NCI-H226 (cell line): ENCODE measurements around the gene SHB.

Experiments
- DNase-seq: peaks from one replicate; pipeline ENCODE4 v3.0.0-alpha.2; 2015

SHB gene

DNA sequence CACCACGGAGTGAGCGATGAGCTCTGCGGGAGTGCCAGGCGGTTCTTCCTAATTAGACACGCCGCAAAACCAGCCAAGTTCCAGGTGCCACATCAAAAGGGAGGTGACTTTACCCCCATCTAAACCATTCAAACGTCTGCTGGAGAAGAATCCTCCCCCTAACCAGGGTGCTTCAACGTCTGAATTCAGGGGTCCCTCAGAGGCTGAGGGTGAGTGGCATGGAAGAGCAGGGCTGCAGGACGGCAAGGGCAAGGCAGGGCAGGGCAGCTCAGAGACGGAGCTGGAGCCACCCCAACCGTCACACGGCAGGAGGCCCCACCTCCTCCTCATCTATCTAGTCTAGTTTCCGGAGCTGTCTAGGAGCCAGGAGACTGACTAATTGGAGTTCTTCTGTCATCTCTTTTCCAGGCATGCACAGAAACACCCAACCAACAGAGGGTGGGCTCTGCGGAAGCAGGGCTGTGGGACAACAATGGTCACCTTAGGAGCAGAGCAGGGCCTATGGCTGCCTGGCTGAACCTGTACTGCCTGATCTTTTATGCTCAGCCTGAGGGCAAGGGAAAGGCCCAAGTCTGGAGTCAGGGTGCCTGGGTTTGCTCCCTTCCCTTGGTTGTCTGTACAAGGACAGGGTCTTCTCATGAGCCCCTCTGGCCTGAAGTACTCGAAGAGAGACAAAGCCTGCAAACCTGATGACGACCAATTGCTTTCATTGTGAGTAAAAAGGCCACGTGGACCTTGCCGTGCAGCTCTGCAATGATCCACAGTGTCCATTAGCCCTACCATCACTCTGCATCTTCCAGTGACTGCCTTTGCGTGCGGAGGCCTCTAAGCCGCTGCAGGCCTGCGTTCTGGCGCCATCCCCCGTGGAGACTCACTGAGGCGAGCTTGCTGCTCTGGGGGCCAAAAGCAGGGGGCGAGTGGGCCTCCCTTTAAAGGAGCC lies 84.1 kb downstream of the SHB start:
- DNase-seq, result no peak

DNA sequence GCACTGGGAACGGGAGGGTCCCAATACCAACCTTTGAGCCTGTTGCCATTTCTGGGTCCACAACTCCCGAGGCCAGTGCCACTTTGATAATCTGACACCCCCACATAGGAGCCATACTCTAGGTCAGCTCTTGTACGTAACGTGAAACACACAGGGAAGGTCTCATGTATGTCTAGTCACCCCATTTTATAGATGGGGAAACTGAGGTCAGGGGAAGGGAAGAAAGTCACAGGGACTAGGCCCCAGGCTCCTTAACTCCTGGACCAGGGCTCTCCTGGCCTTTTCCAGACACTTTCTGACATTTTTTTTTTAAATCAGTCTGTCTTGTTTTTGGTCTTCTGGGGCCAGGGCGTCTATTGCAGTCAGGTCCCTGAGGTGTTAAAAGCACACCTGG lies 84.8 kb downstream of the SHB start:
- no peak for DNase-seq

DNA sequence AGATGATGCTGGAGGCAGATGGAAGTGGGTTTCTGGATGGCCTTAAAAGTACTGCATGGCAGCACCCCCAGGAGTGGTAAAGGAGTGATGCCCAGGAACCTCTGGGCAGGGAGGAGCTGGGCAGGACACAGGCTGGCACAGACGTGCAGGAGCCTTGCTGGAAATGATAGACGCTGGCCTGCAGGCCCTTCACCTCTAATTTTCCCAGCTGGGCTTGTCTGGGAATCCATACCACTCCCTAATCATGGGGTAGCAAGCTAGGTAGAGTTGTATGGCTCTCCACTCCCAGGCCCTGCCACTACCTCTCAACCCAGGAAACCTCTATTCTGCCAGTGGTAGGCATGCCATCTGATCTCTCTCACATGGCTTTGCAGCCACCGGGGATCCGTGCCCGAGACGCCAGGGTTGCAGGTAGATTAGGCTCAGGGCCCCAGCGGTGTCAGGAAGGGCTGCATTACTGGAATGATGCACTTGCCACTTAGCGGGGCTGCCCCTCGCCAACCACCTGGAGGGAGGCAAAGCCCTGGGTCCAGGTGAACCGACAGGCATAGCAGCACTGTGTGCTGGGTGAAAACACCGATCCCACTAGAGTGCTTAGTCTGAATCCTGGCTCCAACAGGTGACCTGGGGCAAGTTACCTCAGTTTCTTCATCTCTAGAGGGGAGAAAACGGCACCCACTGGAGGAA lies 85.5 kb downstream of the SHB start:
- DNase-seq, result no peak

DNA sequence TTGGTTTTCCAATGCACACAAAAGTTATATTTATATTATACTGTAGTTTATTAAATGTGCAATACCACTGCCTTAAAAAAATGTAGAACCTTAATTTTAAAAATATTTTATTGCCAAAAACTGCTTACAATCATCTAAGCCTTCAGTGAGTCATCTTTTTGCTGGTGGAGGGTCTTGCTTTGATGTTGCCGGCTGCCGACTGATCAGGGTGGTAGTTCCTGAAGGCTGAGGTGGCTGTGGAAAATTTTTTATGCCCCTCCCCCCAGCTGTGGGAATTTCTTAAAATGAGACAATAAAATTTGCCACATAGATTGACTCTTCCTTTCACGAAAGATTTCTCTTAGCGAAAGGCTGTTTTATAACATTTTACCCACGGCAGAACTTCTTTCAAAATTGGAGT lies 89.2 kb downstream of the SHB start:
- DNase-seq, result no peak

DNA sequence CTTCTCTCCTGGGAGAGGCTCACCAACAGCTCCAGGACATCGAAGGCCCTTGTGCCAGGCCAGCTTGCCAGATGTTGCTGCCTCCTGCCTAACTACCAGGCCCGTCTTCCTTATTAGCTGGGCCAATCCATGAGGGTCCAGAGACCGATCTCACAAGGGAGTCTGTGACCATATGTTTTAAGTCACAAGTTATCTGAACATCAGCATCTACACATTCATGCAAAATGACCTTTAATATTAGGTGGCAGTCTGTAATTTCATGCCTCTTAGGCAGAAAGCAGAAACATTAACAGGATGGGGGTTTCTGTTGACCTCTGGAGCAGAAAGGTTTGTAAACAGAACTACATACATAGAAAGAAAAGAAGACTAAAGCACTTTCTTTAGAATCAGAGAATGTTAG lies 90.0 kb downstream of the SHB start:
- no peak for DNase-seq

DNA sequence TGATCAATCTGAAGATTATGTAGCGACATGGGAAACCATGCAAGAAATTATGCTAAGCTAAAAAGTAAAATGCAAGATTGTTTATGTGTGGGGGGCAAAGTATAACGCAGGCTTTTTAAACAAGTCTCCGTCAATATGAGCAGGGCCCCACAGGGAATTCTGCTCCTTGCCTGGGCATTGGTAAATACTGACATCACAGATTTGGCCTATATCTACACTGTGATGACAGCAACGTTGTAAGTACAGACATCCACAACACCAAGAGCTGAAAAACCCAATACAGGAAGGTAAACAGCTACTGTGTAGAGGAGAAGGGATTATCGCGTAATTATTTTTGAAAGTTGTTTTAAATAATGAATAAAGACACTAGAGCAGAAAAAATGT lies 90.6 kb downstream of the SHB start:
- no peak for DNase-seq

DNA sequence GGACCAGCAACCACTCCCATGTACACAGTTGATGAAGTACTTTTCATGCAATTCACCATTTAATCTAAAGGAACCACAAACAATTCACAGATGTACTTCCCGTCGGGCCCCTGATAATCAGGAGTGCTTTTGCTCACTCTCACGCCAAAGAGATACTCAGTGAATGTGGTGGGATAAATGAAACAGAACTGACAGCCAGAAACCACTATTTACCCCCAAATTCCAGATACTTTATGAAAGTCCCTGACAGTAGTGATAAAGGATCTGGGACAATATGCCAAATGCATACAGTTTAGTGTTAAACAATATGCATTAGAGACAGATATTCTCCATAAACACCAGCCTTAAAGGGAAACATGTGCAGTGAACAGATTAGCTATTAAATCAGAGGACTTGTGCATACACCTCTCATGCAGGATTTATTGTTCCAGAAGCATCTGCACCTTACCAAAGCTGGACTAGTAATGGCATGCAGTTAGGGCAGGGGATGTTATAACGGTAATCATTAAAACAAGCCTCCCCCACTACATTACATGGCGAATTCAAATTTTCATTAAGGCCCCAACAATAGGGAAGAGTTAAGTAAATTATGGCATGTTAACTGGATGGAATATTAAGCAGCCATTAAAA lies 91.1 kb downstream of the SHB start:
- DNase-seq, result no peak

DNA sequence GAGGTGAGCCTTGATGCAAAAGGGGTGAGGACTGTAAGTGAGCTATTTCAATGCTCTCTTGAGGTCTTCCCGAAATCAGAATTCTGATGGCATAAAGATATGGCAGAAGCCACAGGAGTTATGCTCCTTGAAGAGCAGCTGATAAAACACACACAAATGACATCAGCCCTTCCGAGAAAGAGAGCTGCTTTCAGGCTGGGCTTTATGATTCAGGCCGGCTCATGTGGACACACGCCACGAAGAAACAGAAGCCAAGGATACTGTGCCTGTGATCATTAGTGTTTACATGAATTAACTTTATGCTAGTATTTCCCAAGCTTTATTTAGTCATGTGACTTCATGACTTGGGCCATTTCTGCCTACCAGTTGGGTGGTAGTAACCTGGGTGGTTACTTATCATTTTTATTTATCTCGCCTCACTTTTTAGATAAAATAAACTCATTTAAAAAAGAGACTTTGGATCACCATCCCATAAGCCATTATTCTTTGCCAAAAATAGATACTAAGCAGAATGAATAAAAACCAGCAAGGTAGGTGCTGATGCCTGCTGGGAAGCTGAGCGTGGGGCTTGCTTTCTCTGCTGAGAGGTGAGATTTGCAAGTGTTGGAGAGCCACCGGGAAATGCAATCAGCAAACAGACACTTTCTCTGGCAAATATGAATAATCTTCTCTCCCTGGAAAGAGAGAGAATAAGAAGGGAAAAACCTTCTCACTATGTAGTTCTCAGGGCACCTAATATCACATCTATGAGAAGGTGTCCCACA lies 92.1 kb downstream of the SHB start:
- DNase-seq, result no peak

DNA sequence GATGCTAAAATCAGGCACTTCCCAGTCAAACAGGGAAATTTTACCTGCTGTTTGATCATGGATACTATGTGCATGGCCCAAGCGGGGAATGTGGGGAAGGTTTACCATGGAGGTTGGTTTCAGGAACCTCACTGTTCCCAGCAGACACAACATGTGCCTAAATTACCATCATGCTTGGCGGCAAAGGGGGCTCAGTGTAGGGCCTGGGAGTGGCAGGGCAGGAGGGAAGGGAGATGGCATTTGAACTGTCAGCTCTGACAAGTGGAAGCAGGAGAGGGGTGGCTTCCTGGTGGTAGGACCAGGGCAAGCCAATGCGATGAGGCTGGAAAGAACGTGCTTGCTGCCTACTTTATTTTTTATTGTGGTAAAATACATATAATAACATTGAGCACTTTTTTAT lies 93.4 kb downstream of the SHB start:
- DNase-seq, result no peak

DNA sequence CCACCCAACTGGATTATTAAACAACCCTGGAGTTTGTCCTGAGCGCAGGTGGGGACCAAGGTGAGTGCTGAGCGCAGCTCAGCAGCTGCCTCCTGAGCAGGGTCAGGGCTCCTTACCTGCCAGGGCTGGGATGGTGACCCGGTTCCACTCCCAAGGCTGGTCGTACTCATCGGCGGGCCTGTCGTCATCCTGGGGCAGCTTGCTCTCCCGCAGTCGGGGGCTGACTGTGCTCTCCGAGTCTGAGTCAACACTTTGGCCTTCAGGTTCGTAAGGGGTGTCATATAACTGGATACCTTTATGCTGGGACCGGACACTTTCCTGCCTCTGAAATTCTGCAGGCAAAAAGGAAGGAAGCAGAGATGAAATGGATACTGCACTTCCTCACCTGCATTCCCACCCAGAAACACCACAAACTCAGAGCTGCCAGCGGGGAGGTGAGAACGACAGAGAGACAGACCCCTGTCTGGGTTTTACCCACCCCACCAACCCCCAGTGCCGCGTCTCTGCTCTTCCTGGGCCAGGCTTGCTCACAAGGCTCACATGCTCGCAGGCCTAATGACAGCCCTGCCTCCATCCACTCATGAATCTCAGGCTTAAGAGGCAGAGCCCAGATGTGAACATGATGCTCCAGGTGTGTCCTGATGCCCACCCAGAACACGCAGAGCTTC lies 94.4 kb downstream of the SHB start:
- no peak for DNase-seq

DNA sequence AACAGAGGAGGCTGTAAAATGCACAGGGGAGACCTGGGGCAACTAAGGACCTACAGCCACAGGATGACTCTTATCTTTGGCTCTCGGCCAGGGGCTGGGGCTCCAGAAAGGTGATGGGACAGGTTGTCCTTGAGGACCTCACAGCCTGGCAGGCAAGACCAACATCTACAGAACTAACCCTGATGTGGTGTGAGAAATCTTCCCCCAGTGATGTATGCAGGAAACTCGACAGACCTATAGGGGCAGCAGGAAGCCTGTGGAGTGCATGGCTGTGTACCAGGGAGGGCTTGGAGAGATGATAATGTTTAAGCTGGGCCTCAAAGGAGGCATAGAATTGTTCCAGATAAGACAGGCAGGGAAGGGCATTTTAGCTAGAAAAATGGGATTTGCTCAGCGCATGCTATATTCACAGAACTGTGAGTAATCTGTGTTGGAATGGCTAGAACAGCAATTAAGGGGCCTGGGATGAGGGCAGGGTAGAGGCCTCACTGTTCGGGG lies 96.6 kb downstream of the SHB start:
- DNase-seq, result no peak

DNA sequence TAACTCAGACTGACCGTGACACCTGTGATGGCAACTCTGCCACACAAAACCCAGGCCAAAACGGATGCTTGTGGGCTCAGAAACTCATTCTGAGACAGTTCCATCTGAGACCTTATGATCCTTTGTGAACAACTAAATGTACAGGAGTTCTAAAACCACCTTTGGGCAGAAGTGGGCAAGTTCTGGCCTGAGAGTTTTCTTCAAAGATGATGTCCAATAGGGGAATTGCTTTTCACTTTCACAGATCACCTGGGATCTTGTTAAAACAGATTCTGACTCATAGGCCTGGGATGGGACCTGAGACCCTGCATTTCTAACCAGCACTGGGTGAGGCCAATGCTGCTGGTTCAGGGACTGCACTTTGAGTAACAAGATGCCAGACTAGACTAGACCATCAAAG lies 97.3 kb downstream of the SHB start:
- no peak for DNase-seq

DNA sequence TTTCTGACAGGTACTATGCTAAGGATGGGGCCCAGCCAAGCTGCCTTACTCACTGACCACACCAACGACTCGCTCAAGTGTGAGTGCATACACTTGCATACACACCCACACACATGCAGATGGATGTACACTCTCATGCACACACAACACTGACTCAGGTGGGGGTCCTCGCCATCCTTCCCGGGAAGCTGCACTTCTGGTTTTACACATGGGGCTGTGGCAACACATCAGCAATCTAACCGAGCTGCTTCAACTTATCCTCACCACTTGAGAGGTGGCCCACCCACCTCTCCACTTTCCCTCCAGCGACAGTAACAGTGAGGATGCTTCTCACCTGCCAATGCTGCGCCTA lies 97.9 kb downstream of the SHB start:
- DNase-seq, result no peak

DNA sequence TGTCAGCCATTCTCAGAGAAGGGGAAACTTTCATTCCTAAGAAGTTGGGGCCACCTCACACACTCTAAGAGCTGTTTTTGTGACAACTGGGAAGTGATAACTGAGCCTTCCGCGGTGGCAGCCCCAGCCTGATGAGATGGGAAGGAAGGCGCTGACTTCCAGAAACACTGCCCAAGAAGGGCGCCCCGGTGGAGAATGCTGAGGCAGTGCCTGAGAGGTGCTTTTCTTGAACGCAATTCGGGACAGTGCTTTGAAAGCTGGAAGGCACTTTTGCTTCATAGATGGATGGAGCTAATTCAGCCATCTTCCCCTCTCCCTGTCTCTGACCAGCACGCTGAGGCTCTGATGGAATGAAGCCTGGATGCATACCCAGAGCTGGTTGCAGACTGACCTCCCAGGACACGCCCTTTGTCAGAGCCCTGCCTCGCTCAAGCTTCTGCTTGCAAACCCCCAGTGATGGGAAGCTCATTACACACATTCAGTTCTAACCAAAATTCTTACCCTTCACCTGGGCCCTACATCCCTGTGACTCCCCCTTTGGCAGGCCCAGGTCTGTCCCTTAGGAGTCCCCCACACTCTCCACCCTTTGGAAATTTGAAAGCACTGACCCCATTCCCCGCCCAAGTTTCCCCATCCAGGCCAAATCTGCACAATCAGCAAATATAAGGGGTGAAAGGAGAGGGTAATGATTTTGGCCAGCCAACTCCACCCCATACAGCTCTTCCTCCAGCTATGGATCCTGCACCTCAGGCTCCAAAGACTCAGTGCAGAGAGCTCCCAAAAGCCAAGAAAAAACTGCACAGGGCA lies 98.5 kb downstream of the SHB start:
- DNase-seq, result no peak

DNA sequence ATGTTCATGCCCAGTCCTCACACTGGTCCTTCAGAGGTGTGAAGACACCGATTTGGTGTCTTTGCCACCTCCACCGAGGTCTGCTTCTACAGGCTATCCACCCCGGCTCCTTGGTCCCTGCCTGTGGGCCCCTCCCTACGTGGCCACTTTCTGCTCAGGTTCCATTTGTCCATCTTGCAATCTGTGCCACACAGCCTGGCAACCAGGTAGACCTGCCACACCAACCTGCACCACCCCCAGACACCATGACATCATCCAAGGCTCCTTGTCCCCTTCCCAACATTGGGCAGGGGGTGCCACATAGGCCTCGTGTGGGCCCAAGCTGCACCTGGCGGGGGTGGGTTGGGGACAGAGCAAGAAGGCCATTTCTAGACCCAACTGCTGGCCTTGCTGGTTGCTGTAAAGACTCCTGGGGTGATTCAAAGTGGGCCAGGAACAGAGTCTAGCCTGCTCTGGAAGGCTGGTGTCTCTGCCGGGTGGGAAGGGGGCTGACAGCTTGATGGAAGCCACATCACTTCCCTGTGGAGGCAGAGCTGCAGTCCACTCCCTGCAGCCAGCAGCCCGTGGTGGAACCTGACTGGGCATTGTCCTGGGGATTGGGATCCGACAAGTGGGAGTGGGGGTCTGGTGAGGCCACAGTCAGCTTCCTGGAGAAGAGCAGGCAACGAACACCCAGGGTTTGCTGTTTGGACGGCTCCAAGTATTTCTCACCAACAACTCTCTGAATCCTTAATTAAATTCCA lies 99.3 kb downstream of the SHB start:
- no peak for DNase-seq

DNA sequence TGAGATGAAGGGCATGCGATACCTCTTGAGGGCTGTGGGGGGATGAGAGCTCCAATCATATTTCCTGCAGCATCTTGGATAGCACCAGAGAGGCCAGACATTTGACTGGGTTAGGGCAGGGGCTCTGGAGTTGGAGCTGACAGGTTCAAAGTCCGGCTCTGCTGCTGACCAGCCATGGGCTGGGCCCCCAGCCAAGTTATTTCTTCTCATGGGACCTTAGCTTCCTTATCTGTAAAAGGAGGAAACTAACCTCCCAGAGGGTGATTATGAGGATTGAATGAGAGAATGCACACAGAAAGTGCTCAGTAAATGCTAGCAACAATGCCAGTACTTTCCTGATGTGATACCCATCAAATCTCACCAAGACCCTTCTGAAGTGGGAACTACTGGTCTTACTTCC lies 99.9 kb downstream of the SHB start:
- DNase-seq, result peak; percentile 65

DNA sequence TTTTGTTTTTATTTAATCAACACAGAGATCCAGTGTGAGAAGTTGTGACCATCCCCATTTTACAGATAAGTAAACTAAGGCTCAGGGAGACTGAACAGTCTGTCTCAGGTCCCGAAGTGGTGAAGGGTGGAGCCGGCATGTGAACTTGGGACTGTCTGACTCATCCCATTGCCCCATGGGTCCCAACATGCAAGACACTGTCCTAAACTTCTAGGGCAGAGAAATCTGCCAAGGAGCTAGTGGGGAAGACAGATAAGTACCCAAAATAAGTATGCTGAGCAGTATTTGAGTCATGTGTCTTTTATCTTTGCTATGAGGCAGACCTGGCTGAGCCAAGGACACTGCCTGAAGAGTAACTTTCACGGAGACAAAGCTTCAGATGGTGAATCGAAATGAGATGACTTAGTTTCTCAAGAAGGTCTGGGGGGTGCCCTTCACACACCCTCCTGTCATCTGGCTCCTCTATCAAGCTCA lies 100.8 kb downstream of the SHB start:
- peak; percentile 43 for DNase-seq

DNA sequence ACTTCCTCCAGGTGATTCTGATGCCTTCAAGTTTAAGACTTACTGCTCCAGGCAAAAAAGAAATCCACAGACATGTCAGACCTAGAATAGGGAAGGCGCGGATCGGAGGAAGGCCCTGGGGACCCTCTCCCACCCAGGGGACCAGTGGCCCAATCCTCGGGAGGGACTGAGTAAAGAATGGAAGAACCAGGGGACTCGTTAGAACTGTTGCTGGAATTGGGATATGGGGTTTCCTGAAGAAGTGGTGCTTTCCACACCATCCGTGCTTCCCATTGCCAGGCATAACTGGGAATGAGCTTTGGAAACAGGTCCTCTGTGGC lies 101.3 kb downstream of the SHB start:
- DNase-seq, result no peak

DNA sequence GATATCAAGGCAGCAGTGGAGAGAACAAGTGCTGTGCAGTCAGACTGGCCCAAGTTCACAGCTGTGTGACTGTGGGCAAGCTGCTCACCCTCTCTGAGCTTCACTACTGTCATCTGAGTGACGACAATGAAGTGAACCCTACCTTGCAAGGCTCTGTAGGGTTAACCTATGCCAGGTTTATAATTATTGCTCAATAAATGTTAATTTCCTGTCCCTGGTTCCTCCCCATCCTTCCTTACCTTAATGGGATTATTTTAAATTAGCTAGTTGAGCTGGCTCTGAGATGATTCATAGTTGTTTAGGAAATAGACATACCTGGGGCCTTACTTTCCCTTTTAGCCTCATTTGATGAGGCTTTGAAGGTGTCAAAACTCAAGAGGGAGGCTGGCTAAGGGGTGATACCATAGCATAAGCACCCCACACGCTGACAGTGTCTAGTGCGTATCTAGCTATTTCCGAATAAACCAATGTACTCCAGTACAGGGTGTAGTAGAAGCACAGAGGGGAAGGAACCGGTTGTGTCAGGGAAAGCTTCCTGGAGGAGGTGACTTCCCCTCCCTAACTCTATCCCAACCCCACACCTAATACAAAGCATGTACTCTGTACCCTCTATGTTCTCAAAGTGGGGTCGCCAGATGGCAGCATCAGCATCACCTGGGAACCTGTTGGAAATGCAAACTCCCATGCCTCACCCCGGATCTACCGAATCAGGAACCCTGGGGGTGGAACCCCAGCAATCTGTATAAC lies 101.8 kb downstream of the SHB start:
- DNase-seq, result no peak

DNA sequence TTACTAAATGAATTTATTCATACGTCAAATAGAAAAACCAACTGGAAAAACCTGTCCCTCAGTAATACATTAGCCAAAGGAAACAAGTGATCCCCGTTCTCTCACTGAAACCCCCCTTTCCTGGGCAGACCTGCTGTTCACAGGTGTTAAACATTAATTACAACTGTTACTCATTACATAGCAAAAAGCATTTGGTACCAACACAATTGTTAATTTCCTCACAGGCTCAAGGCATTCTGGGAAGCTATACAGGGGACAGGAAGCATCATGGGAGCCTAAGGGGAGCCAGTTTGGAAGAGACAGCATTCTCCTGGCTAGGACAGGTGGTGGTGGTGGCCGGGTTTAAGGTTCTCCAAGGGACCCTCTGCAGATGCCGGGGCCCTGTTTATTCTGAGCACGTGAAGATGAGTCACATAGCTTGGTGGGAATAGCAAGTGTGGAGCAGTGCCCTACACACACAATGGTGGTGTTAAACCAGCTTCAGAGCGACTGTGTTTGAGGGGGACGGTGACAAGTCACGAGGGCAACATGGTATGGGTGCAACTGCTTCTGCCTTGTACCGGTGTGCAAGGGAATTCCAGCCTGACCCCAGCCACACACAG lies 102.5 kb downstream of the SHB start:
- no peak for DNase-seq
